Right ventricle myocardium inferior (tissue), 1 donor: ENCODE measurements around the gene ZNF512B. TPM values are rescaled to one million over a fixed set of nuclear protein-coding genes. Genes with fewer than 3 reads are reported as not detected.

Source experiments
- ATAC-seq: fragments of 200-7000 bp; cut with Tn5 transposase; one replicate; pipeline ENCODE4 v1.9.1; 2020; ENCODE audit warnings: mild to moderate bottlenecking, moderate library complexity
- DNase-seq: peaks from one replicate; pipeline ENCODE4 v3.0.0; 2021; ENCODE audit errors: missing footprints
- intact Hi-C: fragments of 100-400 bp; cut with DNase I; formaldehyde crosslinking; loops from one replicate; pipeline ENCODE4 v1.11.0; 2022
- total RNA-seq: library from RNA; stranded (reverse); fragmentation: NEBNext Ultra II Directional; extraction: Animal tissue kit (Norgen Biotek cat#: 25700); gene quantifications from one replicate; pipeline ENCODE4 v1.2.1, GENCODE V29; 2021
- donor health status: DM: no; HTN: yes; CAD: no; lungs with severe emphysema.

Gene ZNF512B
- total RNA-seq, 1 donor from 2014 or later = 12.2 TPM

GRCh38 chr20:63957004-63957689, 12.6 kb downstream of the ZNF512B start:
- DNase-seq (no peak), ATAC-seq (peak; percentile 60)
- intact Hi-C loops = no loop called here

- ATAC-seq = no peak
- no peak for DNase-seq
- intact Hi-C loops = no loop called here
Measured at GRCh38 chr20:63956664-63957003, 13.1 kb downstream of the ZNF512B start.

- intact Hi-C loops = no loop called here
- DNase-seq = peak; percentile 97
- peak; percentile 87 for ATAC-seq
Measured at GRCh38 chr20:63955827-63956663, 13.7 kb downstream of the ZNF512B start, which contains the start of gene UCKL1. TSS of gene UCKL1 (minus strand) at chr20:63956416. CDS start at chr20:63956372, 44 bp downstream.

- peak; percentile 21 for ATAC-seq
- intact Hi-C loops = no loop called here
- DNase-seq = peak; percentile 83
Measured at GRCh38 chr20:63955281-63955826, 14.4 kb downstream of the ZNF512B start.

- DNase-seq (no peak), ATAC-seq (no peak)
- intact Hi-C loops = no loop called here
Measured at GRCh38 chr20:63953764-63954429, 15.8 kb downstream of the ZNF512B start.

- ATAC-seq = no peak
- intact Hi-C loops = no loop called here
- no peak for DNase-seq
Measured at GRCh38 chr20:63952769-63953168, 17.0 kb downstream of the ZNF512B start.

GRCh38 chr20:63952210-63952535, 17.6 kb downstream of the ZNF512B start:
- intact Hi-C loops = no loop called here
- no peak for ATAC-seq
- DNase-seq = no peak

GRCh38 chr20:63951398-63952209, 18.1 kb downstream of the ZNF512B start:
- ATAC-seq (peak; percentile 3), DNase-seq (no peak)
- intact Hi-C loops = loop anchor here (1.0 kb wide), 1 partner anchor 20 kb away; no protein-coding TSS in a partner anchor

- intact Hi-C loops = loop anchor here (1.0 kb wide), 1 partner anchor 20 kb away; no protein-coding TSS in a partner anchor
- ATAC-seq (peak; percentile 37), DNase-seq (no peak)
Measured at GRCh38 chr20:63950701-63951397, 18.9 kb downstream of the ZNF512B start.

GRCh38 chr20:63947638-63948456, 21.9 kb downstream of the ZNF512B start:
- DNase-seq (peak; percentile 72), ATAC-seq (no peak)
- intact Hi-C loops = no loop called here

- ATAC-seq (peak; percentile 4), DNase-seq (peak; percentile 84)
- intact Hi-C loops = no loop called here
Measured at GRCh38 chr20:63946986-63947637, 22.6 kb downstream of the ZNF512B start.

GRCh38 chr20:63945921-63946920, 23.5 kb downstream of the ZNF512B start:
- intact Hi-C loops = no loop called here
- no peak for ATAC-seq
- DNase-seq = peak; percentile 62

GRCh38 chr20:63945031-63945658, 24.6 kb downstream of the ZNF512B start:
- DNase-seq (no peak), ATAC-seq (no peak)
- intact Hi-C loops = no loop called here

- ATAC-seq = no peak
- intact Hi-C loops = no loop called here
- DNase-seq = no peak
Measured at GRCh38 chr20:63944078-63944941, 25.4 kb downstream of the ZNF512B start.
